ENCODE data around the gene CTNNA3.

The CTNNA3 gene

GRCh38 chr10:66843396-66843795 is 852.6 kb downstream of the CTNNA3 start:
- no peak for DNase-seq

GRCh38 chr10:66842867-66843266 is 853.1 kb downstream of the CTNNA3 start:
- DNase-seq: no peak

GRCh38 chr10:66842371-66842770 is 853.6 kb downstream of the CTNNA3 start:
- no peak for DNase-seq

GRCh38 chr10:66838656-66839055 is 857.3 kb downstream of the CTNNA3 start:
- no peak for DNase-seq

- DNase-seq: no peak
These were observed 858.0 kb downstream of the CTNNA3 start for GRCh38 chr10:66837990-66838389.

- DNase-seq: no peak
These were observed 858.7 kb downstream of the CTNNA3 start for GRCh38 chr10:66837335-66837734.

- no peak for DNase-seq
These were observed 859.2 kb downstream of the CTNNA3 start for GRCh38 chr10:66836771-66837170.

GRCh38 chr10:66836057-66836456 is 859.9 kb downstream of the CTNNA3 start:
- DNase-seq: no peak

- no peak for DNase-seq
These were observed 860.6 kb downstream of the CTNNA3 start for GRCh38 chr10:66835400-66835799.

GRCh38 chr10:66834802-66835201 is 861.2 kb downstream of the CTNNA3 start:
- DNase-seq: no peak

- DNase-seq: no peak
These were observed 862.1 kb downstream of the CTNNA3 start for GRCh38 chr10:66833861-66834260.

GRCh38 chr10:66832781-66833422 is 863.1 kb downstream of the CTNNA3 start:
- no peak for DNase-seq

GRCh38 chr10:66828957-66829356 is 867.0 kb downstream of the CTNNA3 start:
- DNase-seq: no peak

- no peak for DNase-seq
These were observed 868.6 kb downstream of the CTNNA3 start for GRCh38 chr10:66827353-66827752.

- DNase-seq: no peak
These were observed 872.7 kb downstream of the CTNNA3 start for GRCh38 chr10:66823301-66823700.

GRCh38 chr10:66822801-66823200 is 873.2 kb downstream of the CTNNA3 start:
- DNase-seq: no peak

- DNase-seq: no peak
These were observed 876.3 kb downstream of the CTNNA3 start for GRCh38 chr10:66819691-66820090.

- DNase-seq: no peak
These were observed 882.9 kb downstream of the CTNNA3 start for GRCh38 chr10:66813122-66813521.

- DNase-seq: no peak
These were observed 884.8 kb downstream of the CTNNA3 start for GRCh38 chr10:66811211-66811610.

GRCh38 chr10:66809402-66809801 is 886.6 kb downstream of the CTNNA3 start:
- DNase-seq: no peak

- DNase-seq: no peak
These were observed 890.4 kb downstream of the CTNNA3 start for GRCh38 chr10:66805612-66806011.

GRCh38 chr10:66804962-66805361 is 891.0 kb downstream of the CTNNA3 start:
- no peak for DNase-seq

GRCh38 chr10:66803174-66803573 is 892.8 kb downstream of the CTNNA3 start:
- no peak for DNase-seq

GRCh38 chr10:66799474-66799873 is 896.5 kb downstream of the CTNNA3 start:
- no peak for DNase-seq

- no peak for DNase-seq
These were observed 900.1 kb downstream of the CTNNA3 start for GRCh38 chr10:66795866-66796265.

- no peak for DNase-seq
These were observed 903.6 kb downstream of the CTNNA3 start for GRCh38 chr10:66792441-66792840.
